DMS153 treated with DMSO at 0.1 percent for 48 hours (cell line): Measurements from ENCODE around the gene RNASEL.
"Not testable (repeated sequence)": the region's sequence is repeated elsewhere in the genome, so short reads cannot be mapped to it uniquely, and the experiment has no call there.

Experiments
- DNase-seq: peaks from one replicate; lab custom pipeline; 2025; ENCODE audit not compliant: unreplicated experiment; lab: John Stamatoyannopoulos, UW

The RNASEL gene, protein sequence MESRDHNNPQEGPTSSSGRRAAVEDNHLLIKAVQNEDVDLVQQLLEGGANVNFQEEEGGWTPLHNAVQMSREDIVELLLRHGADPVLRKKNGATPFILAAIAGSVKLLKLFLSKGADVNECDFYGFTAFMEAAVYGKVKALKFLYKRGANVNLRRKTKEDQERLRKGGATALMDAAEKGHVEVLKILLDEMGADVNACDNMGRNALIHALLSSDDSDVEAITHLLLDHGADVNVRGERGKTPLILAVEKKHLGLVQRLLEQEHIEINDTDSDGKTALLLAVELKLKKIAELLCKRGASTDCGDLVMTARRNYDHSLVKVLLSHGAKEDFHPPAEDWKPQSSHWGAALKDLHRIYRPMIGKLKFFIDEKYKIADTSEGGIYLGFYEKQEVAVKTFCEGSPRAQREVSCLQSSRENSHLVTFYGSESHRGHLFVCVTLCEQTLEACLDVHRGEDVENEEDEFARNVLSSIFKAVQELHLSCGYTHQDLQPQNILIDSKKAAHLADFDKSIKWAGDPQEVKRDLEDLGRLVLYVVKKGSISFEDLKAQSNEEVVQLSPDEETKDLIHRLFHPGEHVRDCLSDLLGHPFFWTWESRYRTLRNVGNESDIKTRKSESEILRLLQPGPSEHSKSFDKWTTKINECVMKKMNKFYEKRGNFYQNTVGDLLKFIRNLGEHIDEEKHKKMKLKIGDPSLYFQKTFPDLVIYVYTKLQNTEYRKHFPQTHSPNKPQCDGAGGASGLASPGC

DNA sequence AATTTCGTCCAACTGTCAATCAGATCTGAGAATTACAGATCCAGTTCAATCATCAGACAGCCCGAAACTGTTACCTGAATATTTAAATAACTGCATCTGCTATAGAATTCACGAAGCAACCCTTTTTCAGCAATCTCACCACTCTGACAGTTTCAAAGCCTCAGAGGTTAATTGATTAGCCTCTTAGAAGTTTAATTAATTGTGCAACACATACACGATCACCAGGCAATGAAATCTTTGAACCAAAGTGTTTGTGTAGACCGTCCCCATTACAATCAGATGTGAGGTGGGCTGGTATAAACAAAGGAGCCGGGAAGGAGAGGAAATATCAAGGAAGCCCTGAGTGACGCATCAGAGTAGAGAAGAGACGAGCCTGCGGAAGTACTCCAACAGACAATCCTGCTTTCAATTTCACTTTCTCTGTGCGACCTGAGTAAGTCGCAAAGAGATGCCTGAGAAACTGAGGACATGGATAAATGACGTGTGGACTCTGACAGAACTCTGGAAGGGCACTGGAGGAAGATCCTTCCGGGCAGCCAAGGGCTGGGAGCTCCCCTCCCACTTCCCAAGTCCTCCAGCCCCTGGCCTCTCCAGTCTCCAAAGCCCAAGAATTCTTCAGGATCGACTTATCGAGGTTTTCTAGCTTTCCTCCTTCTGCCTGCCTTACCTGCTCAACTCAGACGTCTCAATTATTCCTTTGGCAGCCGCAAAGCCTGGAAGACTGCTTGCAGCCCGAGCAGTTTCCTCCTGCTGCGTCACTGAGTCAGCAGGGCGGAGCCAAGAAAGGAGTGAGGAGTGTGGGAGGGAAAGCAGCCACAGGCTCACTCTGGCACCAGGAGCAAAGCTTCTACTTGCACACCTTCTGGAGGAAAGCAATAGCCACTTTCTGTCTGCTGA, at the start of gene RNASEL:
Gene RNASEL, minus strand, starts transcription at position 757 of the 897 bp plus-strand sequence. CDS start 2,450 bp downstream, outside the sequence.
- DNase-seq: peak; percentile 57

DNA sequence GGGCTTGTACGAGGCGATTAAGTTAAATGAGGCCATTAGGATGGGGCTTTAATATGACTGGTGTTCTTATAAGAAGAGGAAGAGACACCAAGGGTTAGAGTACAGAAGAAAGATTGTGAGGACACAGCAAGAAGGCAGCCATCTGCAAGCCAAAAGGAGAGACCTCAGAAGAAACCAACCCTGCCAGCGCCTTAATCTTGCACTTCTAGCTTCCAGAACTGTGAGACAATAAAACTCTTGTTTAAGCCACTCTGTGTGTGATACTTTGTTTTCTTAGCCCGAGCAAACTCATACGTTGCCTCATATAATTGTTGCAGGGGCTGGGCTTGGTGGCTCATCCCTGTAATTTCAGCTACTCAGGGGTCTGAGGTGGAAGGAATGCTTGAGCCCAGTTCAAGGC, 48.7 kb upstream of the RNASEL start:
- no peak for DNase-seq

DNA sequence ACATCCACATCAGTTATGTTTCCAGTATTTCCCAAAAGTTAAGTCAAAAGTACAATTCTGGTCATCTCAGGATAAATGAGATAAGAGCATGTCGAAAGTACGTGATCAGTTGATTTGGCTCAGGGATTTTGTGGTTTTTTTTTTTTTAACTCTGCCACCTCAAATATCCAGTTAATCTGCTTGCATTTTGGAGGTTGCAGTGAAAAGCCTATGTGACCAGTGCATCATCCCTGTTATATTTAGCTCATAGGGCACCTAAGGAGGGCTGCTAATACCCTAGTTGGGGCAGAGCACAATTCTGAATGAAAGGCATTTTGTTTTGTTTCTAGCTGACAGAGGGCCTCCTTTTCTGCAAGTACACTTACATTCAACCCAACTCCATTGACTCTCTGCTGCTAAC, 46.8 kb upstream of the RNASEL start:
- no peak for DNase-seq

DNA sequence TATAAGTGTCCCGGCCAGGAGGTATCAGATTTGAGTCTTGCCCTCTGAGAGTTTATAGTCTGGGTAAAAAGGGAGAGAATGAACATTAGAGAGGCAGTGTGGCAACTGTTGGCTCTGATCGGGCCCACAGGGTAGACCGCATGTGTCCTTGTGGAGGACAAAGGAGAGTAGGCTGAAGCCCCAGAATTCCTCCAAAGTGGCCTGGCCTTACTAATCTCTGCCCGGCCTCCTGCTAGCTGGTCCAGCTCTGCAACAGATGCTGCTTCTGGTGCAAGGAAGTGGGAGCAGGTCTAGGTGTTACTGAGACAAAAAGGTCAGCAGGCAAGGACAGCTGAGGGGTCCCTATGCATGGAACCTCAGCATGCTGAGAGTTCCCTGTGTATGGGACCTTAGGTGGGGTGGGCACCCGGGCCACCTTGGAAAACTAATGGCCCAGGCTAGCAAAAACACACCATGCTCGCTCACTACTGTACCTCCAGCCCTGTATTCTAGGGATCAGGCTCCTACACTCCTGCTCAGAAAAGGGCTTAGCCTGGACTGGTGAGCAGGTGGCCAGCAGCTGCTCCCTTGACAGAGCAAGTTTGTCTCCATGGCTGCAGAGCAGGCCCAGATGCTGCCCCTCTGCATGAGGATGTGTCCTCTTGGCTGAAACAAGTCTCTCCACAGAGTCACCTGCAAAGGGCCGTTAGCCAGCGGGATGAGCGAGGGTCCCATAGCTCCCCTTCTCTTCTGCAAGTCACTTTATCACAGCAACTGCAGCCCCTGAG, 45.4 kb upstream of the RNASEL start:
- peak; percentile 54 for DNase-seq

DNA sequence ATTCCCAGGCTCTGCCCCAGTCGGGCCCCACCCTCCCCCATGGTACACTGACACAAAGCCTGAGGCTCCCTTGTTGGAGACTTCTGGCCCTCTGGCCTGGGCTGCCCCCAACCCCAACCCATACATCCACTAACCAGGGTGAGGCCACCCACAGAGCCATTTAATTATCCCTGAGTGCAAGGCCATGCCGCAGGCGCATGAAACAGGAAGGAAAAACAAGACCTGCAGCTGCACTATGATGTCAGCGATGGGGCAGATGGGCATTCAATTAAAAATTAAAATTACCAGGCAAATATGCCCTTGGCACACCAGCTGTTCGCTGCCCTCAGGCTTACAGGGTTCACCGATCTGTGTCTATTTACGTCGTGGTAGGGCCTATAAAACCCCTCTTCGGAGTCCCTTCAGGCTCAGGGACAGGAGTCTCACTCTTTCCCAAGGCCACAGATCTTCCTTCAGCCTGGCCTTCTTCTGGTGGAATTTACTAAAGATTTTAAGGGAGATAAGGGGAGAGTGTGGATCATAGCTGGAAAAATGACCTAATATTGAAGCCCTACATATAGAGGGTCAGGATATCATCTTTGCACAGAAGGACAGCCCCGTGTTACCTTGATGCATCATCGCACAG, 44.7 kb upstream of the RNASEL start:
- DNase-seq: peak; percentile 85

DNA sequence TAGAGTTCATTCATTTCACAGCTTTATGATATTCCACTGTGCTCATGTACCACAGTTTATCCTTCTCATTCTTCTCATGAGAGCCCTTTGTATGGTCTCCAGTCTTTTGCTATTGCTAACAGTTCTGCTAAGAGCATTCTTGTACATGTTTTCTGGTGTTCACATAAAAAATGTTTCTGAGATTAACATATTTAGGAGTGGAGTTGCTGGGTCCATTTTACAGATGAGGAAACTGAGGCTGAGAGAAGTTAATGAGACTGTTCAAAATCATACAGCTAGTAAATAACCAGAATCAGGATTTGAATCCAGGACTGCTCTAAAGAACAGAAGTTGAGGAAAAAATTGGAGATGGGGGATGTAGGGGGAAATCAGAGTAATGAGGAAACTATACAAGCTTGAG, 44.0 kb upstream of the RNASEL start:
- DNase-seq: no peak

DNA sequence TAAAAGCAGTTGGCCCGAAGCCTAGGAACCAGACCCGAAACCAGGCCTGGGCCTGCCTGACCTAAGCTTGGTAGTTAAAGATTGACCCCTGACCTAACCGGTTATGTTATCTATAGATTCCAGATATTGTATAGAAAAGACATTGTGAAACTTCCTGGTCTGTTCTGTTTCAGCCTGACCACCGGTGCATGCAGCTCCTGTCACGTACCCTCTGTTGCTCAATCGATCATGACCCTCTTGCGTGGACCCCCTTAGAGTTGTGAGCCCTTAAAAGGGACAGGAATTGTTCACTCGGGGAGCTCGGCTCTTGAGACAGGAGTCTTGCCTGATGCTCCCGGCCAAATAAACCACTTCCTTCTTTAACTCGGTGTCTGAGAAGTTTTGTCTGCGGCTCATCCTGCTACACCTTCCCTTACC, 43.4 kb upstream of the RNASEL start:
- DNase-seq: not testable (repeated sequence)

DNA sequence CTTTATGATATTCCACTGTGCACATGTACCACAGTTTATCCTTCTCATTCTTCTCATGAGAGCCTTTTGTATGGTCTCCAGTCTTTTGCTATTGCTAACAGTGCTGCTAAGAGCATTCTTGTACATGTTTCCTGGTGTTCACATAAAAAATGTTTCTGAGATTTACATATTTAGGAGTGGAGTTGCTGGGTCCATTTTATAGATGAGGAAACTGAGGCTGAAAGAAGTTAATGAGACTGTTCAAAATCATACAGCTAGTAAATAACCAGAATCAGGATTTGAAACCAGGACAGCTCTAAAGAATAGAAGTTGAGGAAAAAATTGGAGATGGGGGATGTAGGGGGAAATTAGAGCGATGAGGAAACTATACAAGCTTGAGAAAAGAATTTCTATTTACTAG, 42.9 kb upstream of the RNASEL start:
- no peak for DNase-seq

DNA sequence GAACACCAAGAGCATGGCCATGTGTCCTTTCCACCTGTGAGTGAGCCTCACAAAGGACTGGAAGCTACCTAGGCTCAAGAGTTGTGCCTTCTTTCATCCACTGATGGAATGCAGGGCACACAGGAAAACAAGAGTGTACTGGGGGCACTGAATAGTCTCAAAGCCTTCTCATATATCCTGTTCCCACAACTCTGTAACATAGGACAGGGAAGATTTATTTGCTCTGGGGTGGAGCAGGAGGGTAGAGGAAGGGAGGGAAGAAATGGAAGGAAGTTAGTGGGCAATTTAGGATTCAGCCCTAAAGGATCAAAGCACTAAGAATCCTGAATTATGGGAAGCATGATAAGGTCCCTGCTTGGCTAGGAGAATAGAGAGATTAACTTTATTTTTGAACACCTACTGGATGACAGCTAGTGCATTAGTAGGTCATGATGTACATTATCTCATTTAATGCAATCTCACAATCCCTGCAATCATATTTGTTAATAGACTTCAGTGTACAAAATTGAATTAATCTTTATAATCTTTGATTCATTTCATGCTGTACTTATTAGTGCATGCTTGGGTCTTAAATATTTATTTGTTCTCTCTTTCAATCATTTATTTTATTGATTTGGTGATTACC, 42.1 kb upstream of the RNASEL start:
- DNase-seq: no peak

DNA sequence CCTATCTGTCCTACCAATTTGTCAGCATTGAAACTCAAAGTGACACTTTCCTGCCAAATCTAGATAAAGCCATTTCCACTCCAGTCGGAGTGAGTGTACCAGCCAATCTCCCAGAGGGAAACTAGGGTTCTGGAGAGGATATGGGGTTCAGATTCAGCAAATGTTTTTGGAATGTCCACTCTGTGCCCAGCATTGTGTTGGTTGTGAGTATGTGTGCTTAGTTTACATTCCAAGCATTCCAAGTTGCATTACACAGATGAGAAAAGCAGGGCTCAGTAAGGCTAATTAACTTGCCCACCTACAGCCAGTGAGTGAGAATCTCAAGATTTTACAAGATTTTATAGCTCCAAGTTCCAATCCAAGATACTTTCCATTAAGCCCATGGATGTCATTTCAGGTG, 41.5 kb upstream of the RNASEL start:
- DNase-seq: no peak

DNA sequence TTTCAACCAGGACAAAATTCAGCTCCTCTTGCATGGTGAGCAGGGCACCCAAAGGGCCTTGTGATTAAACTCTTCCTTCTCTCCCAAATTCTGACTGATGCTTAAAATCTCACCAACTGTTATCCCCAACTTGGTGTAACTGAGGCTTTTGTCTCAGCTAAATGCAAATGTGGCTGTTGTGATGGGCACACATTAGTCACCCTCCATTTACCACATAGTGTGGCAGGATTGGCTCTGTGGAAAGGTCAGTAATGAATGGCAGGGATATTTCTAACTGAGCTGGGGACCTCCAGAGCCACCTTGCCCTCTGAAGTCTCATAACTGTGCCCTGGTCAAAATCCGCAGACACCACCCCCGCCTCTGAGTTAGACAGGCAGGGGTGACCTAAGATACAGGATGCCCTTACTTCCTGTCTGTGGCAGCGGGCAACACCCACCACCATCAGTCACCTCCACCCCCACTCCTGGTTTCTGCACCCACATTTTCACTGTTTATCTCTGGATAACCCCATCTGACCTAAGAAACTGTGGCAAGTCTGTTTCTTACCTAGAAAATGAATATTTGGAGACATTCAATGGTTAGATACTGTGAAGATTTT, 40.5 kb upstream of the RNASEL start:
- DNase-seq: no peak

DNA sequence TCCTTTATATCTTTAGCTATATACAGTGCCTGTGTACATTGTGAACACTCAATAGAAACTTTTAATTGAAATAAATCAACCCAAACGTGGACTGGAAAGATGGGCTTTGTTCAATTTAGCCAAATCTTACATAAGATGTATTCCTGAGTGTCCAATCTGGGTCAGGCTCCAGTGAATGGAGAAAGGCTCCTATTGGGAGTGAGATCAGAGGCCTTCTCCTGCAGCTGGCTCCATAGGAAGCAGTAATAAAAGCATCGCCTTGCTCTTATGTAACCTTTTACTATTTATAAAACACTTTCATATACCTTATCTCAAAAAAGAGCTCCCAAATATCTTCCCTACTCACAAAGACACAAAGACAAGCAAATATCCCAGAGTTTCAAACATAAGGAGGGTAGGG, 40.0 kb upstream of the RNASEL start:
- DNase-seq: no peak

DNA sequence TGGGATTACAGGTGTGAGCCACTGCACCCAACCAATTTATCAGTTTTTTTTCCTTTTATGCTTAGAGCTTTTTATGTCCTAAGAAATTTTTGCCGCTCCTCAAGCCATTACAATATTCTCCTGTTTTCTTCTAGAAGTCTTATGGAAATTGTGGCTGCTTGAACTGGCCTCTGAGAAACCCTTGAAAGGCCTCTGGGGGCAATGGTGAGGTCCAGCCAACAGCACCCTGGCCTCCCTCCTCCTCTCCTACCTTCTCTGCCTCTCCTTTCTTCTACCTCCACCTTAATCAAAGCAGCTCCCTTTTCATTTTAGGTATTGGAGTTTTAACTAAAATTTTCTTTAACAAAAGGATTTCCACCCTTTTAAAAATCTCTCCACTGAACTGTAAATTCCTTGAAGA, 39.6 kb upstream of the RNASEL start:
- no peak for DNase-seq

DNA sequence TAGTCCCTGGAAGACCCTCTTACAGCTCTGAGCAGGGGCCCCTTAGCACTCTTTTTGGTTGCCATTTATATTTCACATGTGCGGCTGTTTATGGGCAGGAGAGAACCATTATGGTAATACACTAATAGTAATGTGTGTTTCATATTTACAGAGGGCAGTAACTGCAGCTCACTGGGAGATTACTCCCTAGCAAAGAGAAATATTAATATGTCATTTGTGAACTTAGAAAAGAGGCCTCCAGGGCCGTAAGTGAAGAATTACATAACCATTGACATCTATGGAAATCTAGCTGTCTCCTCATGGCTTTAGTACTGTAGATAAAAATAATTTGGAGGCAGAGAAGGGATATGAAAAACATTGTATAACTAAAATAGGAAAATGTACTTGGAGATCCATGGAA, 38.6 kb upstream of the RNASEL start:
- DNase-seq: no peak

DNA sequence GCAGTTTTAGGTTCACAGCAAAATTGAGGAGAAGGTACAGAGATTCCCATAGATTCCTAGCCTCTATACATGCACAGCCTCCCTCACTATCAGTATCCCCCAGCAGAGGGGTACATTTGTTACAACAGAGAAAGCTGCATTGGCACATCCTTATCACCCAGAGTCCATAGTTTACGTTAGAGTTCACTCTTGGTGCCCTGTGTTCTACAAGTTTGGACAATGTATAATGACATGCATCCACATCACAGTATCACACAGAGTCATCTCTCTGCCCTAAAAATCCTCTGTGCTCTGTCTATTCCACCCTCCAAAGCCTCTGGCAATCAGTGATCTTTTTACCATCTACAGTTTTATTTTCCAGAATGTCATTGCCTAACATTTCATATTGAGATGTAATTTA, 37.5 kb upstream of the RNASEL start:
- no peak for DNase-seq

DNA sequence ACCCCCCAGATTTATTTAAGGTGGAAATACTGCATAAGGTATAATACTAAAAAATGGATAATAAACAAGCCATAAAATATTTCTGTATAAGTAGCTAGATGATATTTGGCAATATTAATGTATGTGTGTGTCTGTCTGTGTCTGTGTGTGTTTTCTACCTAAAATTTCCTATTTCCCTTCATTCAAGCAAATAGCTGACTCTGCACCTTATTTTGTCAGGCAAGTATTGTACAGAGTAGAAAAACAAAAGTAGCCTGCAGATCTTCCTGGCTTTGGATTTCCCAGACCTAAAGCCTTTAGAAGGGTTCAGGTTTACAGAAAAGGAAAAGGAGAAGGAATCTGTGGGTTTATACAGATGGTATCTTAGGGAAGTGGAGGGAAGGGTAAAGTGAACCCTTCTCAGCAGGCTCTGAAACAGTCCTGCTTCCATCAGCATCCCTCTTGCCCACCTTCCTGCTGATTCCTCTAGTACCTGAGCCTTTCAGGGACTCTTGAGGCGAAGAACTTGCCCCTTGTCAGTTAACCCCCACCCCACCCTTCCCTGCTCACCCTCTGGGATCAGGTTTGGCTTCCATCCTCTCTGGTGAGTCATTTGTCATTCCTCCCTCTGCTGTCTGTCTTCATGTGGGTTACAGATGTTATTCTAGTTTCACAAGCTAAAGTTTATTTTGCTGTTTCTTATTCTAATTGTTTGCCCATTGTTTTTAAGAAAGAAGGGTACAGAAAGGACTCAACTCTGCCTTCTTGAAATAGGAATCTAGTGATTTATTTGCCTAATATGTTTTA, 36.9 kb upstream of the RNASEL start:
- no peak for DNase-seq

DNA sequence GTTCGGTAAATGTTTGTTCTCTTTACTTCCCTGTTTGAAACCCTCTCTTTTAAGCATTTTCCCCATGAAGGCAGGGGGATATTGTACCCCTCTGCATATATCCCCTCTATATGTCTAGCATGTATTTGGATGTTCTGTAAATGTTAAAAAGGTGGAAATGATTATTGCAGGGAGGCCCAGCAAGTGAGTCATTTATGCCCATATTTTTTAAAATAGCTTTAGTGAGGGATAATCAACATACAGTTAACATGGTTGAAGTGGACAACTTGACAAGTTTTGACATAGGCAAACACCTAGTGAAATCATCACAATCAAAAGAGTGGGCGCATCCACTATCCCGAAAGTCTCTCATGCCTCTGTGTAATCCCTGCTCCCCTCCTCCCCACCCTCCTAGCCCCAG, 36.0 kb upstream of the RNASEL start:
- DNase-seq: no peak

DNA sequence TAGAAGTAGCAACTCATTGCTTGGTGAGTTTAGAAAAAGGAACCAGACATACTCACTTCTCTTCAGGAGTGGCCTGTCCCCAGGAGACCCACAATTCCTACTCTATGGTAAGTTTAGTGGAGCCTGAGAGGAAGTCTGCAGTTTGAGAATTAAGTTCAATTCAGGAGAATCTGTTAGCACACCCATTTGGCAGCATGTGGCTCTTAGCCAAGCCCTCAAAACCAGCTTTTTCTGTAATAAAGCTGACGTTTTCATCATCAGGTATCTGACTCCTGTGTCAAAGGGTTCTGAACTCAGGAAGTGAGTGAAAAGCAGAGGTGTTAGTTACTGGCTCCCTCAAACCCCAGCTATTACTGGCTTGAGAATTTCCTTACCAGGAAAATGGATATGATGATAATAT, 35.5 kb upstream of the RNASEL start:
- no peak for DNase-seq
